GM08714 (cell line): ENCODE results near the gene TNPO2.
"Not testable (repeated sequence)": the region's sequence is repeated elsewhere in the genome, so short reads cannot be mapped to it uniquely, and the experiment has no call there.

ENCODE experiments used
- H3K4me3 ChIP-seq: fragments of 200-500 bp; sonication (Bioruptor generic); 2 replicates; pipeline ENCODE4 v1.5.1; 2014; ENCODE audit warnings: mild to moderate bottlenecking, low read length, inconsistent platforms
- ZNF274 ChIP-seq: IDR thresholded peaks from 2 replicates; pipeline ENCODE4 v1.6.1; 2012; ENCODE audit warnings: mild to moderate bottlenecking, low read depth, low read length

The TNPO2 gene

GRCh38 chr19:12687496-12688196 is 36.1 kb downstream of the TNPO2 start, which contains the start of gene GNG14:
Gene GNG14, plus strand, starts transcription at chr19:12687998. Its CDS starts 51 bp downstream, at chr19:12688049.
- no peak within 1 kb of the TSS for H3K4me3 ChIP-seq
- TF ChIP-seq ZNF274: no peak

GRCh38 chr19:12685831-12686230 is 37.9 kb downstream of the TNPO2 start:
- H3K4me3 ChIP-seq: no peak overlapping the region
- TF ChIP-seq ZNF274: no peak

DNA sequence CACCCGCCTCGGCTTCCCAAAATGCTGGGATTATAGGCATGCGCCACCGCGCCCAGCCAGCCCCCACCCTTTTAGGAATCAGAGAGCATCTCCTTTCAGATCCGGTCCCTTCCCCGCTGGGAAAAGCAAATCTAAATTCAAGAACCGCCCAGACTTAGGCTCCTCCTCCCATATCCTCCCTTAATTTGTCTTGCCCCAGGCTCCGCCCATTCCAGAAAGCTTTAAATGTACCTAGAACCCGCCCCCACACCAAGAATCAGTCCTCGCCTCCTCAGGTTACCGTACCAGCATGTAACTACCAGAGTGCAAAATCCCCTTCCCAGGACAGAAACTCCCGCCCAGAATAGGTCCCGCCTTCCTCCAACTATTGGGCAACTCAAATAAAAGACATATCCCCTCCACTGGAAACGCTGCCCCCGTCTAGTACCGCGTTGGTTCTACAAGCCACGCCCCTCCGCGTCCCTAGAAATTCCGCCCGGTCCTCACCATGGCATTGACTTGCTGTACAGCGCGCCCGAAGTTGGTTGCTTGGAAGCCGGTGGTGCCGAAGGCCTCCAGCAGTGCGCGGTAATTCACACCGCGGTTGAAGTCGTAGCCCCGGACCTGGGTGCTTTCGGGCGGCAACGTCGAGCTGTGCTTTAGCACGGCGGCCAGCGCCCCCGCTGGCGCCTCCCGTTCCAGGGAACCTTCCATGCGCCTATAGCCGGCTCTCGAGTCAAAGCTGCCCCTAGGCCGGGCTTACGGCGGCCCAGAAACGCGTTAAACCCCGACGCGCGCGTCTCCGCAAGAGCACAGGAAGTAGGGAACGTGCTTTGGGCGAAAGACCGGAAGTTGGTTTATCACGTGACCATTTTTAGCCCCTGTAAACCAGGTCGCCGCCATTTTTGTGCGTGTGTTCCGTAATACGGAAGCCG is 42.4 kb downstream of the TNPO2 start, which contains the start of gene DHPS:
Gene DHPS, minus strand, starts transcription at position 807 of the 914 bp plus-strand sequence. Its CDS starts 114 bp downstream, at position 693.
- no peak for TF ChIP-seq ZNF274

GRCh38 chr19:12680034-12680433 is 43.7 kb downstream of the TNPO2 start:
- TF ChIP-seq ZNF274: no peak

More for the DNA sequence above, 42.4 kb downstream of the TNPO2 start, which contains the start of gene DHPS:
- H3K4me3 ChIP-seq: peak within 1 kb of the TSS; percentile 86

DNA sequence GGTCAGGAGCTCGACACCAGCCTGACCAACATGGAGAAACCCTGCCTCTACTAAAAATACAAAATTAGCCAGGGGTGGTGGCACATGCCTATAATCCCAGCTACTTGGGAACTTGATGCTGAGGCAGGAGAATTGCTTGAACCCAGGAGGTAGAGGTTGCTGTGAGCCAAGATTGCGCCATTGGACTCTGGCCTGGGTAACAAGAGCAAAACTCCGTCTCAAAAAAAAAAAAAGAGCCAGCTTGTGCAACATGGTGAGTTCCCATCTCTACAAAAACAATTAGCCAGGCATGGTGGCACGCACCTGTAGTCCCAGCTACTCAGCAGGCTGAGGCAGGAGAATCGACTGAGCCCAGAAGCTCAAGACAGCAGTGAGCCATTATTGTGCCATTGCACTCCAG is 45.7 kb downstream of the TNPO2 start:
- H3K4me3 ChIP-seq: not testable (repeated sequence)

More at GRCh38 chr19:12680034-12680433, 43.7 kb downstream of the TNPO2 start:
- H3K4me3 ChIP-seq: no peak overlapping the region

GRCh38 chr19:12676928-12677327 is 46.8 kb downstream of the TNPO2 start:
- no peak overlapping the region for H3K4me3 ChIP-seq
- no peak for TF ChIP-seq ZNF274

GRCh38 chr19:12676384-12676792 is 47.3 kb downstream of the TNPO2 start:
- H3K4me3 ChIP-seq: no peak overlapping the region
- TF ChIP-seq ZNF274: no peak

DNA sequence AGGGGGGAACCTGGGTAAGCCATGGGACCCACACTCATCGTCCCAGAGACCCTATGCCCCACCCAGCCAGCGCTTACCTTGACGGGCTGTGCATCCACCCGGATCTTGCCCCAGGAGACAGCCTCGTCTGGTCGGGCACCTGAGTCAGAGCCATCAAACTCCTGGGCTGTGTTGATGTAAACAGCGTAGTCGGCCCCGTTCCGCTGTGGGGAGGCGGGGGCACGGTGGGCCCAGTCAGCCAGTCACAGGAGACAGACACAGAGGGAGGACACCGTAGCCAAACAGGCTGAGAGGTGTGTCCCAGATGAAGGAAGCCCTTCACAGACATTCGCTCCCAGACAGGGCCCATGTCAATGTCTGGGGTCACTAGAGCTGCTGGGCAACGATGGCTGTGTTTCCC is 47.8 kb downstream of the TNPO2 start:
- no peak for TF ChIP-seq ZNF274
- H3K4me3 ChIP-seq: no peak overlapping the region

DNA sequence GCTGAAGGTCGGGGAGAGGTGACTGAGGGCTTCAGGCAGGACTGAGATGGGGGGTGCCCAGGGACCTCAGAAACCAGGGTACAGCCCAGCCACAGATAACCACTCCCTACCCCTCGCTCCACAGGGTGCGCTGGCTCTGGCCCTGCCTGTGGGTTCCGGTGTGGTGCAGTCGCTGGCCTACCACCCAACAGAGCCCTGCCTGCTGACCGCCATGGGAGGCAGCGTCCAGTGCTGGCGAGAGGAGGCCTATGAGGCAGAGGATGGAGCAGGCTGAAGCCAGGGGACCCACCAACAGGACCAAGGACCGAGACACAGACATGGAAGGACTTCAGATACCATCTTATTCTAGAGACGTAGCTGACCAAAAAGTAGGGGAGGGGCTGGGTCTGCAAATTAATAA is 48.3 kb downstream of the TNPO2 start:
- TF ChIP-seq ZNF274: no peak
- H3K4me3 ChIP-seq: no peak overlapping the region

DNA sequence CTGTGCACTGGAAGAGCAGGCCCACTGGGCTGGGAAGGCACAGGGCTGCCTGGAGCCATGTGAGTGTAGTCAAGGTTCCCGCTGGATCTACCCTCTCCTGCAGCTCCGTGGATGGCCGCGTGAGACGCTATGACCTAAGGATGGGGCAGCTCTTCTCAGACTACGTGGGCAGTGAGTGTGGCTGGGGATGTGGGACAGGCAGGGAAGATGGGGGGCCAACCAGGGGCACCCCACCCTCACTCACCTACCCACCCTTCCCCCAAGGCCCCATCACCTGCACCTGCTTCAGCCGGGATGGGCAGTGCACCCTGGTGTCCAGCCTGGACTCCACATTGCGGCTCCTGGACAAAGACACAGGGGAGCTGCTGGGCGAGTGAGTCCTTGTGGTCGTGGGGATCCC is 51.0 kb downstream of the TNPO2 start:
- TF ChIP-seq ZNF274: no peak
- no peak overlapping the region for H3K4me3 ChIP-seq

- TF ChIP-seq ZNF274: no peak
- H3K4me3 ChIP-seq: peak overlapping the region; percentile 81
Measured at GRCh38 chr19:12670159-12670928, 53.4 kb downstream of the TNPO2 start.

- no peak for TF ChIP-seq ZNF274
- peak overlapping the region; percentile 81 for H3K4me3 ChIP-seq
Measured at GRCh38 chr19:12669270-12670158, 54.2 kb downstream of the TNPO2 start.

DNA sequence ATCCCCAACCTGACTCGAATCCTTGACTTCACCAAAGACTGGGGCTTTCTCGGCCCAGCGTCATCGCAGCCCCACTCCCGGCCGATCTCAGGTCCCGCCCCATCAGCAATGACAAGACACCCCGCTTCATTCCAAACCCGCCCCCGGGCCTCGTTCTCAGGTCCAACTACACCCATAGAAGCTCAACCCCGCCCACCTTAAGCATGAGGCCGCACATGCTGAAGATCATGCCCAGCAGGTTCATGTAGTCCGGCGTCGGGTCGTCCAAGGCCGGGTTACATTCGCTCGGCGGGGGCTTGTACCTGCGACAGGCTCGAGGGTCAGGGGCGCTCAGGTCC is 54.8 kb downstream of the TNPO2 start:
- TF ChIP-seq ZNF274: no peak
- peak overlapping the region; percentile 81 for H3K4me3 ChIP-seq

GRCh38 chr19:12668346-12668745 is 55.4 kb downstream of the TNPO2 start:
- H3K4me3 ChIP-seq: peak overlapping the region; percentile 81
- TF ChIP-seq ZNF274: no peak
